HEK293 (cell line): ENCODE data around the gene SHROOM3.

ENCODE experiments used
- CTCF ChIP-seq: fragments of 450-650 bp; formaldehyde crosslinking; IDR thresholded peaks from 2 replicates; pipeline ENCODE4 v1.5.1; 2016; ENCODE audit warnings: missing biosample characterization, missing genetic modification characterization
- PBX3 ChIP-seq: sonication (generic); formaldehyde crosslinking; IDR thresholded peaks from 2 replicates; pipeline ENCODE4 v1.8.1; 2022; ENCODE audit warnings: mild to moderate bottlenecking, moderate library complexity, missing genetic modification reagents
- REST ChIP-seq: fragments of 450-650 bp; formaldehyde crosslinking; IDR thresholded peaks from 2 replicates; pipeline ENCODE4 v1.5.1; 2016; ENCODE audit warnings: missing biosample characterization, missing genetic modification characterization
- TCF7L2 ChIP-seq: IDR thresholded peaks from 2 replicates; pipeline ENCODE4 v1.6.1; 2011; ENCODE audit warnings: low read depth, mild to moderate bottlenecking, inconsistent platforms, low read length, moderate library complexity, borderline replicate concordance
- TRIM28 ChIP-seq: IDR thresholded peaks from 2 replicates; pipeline ENCODE4 v1.6.1; 2011; ENCODE audit warnings: low read length, control low read depth, borderline replicate concordance
- ZBTB1 ChIP-seq: fragments of 450-650 bp; formaldehyde crosslinking; IDR thresholded peaks from 2 replicates; pipeline ENCODE4 v1.5.1; 2016; ENCODE audit warnings: missing biosample characterization, missing genetic modification characterization

GRCh38 chr4:76576824-76577223 lies 141.8 kb downstream of the SHROOM3 start:
- TF ChIP-seq REST (tag by site-specific recombination) (no peak), CTCF (tag by site-specific recombination) (no peak), PBX3 (CRISPR knock-in tag) (no peak), ZBTB1 (tag by site-specific recombination) (no peak), TCF7L2 (no peak), TRIM28 (no peak)
